GM19238 (cell line): ENCODE data around the gene CUL1.

ENCODE experiments used
- DNase-seq: peaks from one replicate; pipeline ENCODE4 v3.0.0; 2011; ENCODE audit warnings: low spot score; ENCODE audit not compliant: insufficient read length

The CUL1 gene

DNA sequence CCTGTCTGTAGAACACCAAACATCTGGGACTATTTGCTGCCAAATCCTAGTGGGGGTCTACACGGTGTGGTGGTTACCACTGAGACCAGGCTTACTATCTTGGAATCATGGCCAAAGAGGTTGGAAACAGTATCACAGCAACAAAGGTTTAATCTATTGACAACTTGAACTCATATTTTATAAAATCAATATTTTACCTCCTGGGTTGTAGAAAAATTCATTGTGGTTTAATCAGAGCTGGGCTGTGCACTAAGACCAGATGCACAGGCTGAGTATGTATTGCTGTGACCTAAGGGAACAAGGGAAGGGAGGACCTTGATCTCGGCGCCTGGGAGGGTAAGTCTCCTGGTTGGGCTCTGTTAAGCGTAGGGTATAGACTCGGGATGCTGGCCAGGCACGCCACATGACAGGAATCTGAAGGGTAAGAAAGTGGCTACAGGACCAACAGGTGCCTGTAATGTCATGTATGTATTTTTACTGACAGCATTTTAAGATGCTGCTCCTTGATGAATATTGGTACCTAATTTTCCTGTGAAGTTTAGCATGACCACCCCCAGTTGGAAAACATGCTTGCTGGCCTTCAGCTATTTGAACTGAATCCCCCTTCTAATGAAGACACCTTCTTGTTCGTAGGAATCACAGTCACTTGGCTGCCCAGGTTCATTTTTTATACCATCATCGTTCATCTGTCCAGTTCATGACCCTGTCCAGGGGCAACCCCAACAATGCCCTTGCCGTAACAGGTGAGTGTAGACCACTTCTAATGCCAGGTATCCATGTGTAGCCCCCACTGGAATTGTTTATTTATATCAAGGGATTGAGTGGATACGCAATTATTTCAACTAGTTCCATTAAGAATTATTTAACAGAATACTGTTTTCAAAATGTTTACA, 105.9 kb downstream of the CUL1 start:
- DNase-seq: no peak

DNA sequence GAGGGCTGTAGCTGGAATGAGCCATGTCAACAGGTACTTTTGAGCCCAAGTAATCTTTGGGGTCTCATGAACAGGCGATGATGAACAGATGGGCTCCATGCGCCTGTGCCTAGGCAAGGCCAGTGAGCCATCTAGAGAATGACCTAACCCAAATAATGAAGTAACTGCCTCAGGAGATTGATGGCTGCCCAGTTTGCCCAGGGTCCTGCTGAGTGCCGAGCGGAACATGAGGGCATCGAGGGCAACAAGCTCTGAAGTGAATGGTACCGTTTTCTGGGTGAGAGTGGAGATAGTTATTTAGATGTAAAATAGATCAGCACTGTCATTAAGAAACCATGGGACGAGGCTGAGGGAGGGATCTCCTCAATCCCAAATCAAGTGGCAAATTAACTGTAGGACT, 107.5 kb downstream of the CUL1 start:
- DNase-seq: no peak

DNA sequence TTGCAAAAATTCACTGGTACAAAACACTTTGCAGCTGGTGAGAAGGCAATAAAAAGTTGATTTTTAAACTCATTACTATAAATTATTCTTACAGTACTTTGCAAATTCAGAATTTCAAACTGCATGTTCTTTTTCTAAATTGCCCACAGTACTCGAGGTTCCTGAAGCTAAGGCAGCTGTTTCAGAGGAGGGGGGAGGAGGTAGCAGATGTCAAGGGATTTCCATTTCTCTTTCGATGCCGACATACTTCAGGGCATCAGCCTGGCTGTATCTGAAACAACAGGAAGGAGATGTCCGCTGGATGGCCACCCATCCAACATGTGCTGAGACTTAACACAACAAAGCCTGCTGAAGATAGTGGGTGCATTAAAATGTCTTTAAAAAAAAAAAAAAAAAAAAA, 108.7 kb downstream of the CUL1 start:
- DNase-seq: no peak

DNA sequence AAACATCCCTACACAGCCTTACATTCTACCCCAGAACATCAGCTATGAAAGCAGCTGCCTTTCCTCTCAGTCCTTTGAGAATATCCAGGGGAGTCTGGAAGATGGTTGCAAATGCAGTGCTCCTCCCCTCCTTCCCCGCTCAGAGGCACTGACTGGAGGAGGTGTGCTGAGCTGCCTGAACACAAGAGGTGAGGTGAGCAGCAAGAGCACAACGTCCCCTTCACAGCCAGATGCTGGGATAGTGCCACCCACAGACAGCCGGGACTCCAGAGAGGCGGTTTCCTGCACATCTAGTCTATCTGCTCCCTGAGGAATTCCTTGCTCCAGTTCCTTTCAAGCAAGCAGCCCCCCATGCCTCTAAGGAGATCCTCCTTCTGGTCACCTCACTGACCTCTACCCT, 111.2 kb downstream of the CUL1 start:
- DNase-seq: no peak

DNA sequence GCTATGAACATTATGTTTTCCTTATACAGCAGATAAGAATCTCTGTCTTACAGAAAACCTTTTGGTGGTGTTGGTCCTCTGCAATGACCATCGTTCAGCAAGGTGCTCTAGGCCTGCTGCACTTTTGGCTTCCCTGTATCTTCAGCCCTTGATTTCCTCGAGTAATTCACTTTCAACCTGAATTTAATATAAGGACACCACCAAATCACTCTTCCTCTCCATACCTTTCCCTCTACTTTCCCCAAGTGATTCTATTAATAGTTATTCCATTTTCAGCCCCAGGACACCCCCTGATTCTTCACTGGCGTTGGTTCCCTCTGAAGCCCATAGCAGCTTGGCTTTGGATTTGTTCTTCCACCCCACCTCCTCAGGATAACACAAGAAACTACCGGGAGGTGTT, 113.2 kb downstream of the CUL1 start:
- DNase-seq: no peak

DNA sequence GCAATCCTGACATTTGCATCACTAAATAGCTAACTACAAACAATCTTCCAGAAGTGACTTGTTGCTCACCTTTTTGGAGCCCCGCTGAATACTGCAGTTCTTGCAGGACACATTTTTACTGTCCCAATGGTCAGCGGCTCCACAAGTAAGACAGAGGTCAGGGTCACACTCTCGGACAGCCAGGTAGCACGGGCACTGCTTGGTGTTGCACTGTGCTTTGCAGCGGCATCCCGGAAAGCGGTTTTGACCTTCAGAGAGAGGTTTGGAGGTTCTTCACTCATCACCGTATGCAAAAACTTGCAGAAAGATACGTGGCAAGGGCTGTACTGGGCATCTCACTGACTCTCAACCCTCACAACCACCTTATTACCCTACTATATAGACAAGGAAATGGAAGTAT, 115.2 kb downstream of the CUL1 start:
- DNase-seq: no peak

DNA sequence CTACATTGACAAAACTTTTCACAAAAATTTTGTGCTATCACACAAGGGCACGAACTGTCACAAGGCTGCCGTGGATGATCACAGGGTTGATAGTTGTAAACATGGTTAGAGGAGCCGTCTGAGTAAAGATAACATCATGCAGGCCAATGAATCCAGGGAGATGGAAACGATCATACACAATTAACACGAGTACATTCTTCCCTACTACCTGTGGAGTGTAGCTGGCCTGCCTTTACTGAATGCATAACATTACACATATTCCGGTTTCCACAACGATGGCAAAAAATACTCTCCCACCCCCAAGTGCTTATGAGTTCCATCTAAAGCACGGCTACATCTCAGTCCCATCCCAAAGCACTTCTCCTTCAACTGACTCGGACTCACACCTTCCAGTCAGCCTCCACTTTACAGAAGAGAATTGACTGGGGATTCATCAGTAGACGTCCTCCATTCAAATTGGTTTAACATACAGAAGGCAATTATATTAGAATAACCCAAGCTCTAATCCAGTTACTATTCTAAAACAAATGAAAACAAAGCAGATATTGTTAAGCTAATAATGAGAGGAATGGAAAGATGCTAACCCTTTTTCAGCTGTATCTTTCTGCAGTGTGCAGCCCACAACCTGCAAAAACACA, 116.3 kb downstream of the CUL1 start:
- DNase-seq: no peak

DNA sequence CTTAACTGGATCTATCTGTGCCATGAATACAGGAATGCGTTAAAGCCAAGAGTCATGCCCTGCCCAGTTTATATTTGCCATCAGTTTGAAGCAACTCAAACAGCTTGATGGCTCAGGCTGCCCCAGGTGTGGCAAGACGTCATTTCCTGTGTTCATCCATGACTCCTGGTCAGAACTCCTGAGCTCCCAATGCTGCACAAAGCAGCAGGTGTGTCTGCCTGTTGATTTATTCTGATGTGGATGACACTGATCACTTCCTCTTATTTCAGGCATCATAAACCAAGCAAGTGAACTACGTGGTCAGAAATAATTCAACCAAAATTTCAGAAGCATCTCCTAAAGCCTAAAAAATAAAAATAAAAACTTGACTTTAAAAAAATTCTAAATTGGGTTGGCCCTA, 116.9 kb downstream of the CUL1 start:
- DNase-seq: no peak

DNA sequence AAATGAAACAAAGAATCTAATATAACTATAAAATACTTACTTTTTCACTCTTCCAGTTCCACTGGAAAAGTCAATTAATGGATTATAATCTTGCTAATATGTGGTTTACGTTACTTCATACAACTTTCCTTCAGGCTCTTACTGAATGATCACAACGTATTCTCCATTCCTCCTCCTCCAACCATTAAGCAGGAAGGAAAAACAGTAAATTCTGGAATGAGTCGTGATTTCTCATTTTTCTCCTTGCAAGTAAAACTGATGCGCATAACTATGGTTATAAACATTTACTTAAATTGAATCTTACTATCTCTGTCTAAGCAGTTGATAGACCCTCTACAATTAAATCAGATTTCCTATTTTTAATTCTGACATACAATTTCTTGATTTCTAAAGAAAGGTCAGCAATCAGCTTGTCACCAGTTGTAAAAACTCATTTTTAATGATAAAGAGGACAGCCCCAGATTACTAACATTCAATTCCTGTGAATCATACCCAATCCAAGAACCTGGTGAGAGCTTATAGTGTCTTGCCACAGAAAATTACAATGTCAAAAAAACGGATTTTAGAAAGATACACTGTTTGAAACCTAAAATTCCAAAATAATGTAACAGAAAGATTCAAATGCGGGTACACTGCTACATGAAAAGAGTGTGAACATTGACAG, 121.1 kb downstream of the CUL1 start:
- no peak for DNase-seq

DNA sequence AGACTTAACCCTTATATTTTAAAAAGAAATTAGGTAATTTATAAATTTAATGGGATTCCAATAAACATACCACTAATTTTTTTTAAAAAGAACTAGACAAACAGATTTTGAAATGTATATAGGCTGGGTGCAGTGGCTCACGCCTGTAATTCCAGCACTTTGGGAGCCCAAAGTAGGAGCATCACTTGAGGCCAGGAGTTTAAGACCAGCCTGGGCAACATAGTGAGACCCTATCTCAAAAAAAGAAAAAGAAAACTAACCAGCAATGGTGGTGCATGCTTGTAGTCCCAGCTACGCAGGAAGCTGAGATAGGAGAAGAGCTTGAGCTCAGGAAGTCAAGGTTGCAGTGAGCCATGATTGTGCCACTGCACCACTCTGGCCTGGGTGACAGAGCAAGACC, 122.7 kb downstream of the CUL1 start:
- no peak for DNase-seq

DNA sequence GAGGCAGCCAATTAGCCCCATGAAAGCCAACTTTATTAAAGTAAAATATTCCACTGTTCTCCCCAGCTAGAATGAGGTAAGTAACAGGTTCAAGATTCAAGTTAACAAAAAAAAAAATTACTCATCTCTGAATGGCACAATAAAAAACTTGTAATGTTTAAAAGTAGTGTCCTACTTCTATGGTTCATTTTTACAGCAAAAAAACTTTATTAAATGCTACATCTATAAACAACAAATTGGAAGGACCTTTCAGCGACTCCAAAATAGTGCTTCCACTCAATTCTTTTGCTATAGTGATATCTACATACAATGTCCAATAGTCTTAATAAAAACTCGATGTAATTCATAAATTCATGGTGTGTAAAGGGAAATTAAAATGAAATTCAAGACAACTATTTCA, 126.2 kb downstream of the CUL1 start:
- no peak for DNase-seq

DNA sequence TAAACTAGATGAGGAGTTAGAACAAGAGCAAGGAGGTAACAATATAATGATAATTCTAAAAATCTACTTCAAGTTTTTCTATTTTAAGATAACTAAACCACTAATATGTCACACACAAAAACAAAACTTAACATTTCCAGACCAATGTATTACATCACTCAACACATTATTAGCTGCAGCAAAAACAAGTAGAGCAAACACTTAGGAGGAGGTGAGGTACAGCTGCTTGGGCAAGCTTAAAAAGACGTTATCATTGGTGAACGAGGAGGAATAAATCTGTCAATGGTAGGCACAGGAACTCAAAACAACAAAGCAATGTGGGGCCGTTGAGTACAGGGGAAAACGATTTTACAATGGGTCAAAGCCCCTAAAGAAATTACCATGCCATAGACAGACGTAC, 126.6 kb downstream of the CUL1 start:
- DNase-seq: no peak

DNA sequence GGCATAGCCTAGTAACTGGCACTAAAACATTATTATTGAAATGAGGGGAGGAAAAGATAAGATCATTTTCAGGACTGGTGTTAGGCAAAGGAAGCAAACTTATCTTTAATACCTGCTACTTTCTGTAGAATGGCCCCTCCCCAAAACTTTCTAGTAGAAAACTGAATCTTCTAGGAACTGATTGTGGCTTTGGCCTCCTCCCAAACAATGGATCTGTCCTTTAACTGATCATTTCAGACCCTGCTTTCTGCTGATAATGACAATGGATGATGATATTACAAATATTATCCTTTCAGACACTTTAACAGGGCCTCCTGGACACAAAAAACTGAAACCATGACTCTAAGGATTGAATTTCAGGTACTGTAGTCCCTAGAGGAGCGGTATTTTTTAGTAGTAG, 130.3 kb downstream of the CUL1 start:
- DNase-seq: no peak

DNA sequence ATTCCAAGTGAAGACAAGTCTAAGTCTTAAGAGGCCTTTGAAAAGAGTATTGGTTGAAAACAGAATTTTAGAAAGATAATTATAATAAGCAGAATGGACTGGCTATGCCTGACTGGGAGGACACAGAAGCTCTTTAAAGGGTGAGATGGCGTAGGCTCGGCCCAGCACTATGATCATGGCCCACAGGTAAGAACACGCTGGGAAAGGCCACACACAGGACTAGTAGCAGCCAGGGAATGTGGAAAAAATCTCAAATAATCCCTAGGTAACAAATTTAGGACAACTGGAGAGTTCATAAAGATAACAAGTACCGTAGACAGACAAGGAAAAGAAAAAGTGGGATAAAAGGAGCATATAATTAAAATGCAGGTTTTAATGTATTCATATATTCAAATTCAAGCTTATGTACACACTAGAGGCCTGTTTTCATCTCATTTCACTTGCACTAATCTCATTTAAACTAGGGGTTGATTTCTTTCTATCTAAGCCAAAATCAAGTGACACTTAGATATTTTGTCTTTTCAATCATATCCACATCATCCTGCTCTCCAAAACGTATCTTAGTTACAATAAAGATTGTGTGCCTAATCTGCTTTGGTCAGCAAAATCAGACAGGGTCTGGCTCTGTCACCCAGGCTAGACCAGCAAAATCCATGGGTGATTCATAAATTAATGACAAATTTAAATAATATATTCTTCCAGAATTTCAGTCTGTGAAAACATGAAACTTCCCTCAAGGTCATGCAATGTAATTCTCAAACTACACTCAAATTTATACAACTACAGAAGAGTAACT, 132.4 kb downstream of the CUL1 start:
- DNase-seq: no peak

DNA sequence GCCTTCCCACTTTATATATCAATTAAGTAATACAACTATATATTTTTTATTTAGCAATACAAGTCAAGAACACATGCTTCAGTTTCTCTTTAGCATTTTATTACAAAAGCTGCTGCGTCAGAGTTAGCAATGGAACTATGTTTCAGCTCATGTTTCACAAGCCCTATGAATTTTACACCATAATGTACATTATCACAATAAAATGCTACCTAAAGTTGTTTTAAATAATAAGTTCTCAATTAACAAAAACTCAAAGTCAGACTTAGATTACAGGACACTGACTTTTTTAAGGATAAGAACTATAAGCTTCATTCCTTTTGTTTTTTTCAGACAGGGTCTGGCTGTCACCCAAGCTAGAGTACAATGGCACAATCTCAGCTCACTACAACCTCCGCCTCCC, 133.1 kb downstream of the CUL1 start:
- no peak for DNase-seq

DNA sequence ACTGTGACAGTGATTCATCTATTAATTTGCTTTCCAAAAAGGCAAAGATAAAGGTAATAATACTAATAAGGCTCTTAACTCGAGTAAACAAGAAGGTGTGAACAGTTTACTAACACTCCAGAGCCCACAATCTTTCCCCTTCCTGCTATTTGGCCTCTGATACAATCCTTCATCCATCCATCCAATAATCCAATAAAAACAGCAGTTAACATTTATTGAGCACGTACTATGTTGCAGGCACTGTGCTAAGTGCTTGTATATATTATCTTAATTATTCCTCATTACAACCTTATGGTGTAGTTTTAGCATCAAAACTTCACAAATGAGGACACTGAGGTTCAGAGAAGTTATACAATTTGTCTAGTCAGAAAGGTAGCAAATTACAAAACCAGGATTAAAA, 135.9 kb downstream of the CUL1 start:
- no peak for DNase-seq

DNA sequence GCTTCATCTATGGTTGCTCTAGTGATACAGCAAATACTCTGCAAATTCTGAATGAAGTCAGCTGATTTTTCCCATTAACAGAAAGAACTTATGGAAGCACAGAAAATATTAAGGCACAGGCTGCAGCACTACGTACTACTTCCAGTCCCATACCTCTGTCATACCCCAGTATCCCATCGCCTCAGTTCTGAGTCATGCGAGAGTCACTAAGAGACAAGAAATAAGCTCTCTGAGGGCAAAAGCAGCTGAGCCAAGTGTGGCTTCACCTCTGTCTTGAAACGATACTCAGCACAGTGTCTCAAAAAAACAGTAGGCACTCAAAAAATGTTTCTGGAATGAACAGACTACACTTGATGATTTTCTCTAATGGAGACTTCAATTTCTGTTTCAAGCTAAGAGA, 137.2 kb downstream of the CUL1 start:
- DNase-seq: no peak

DNA sequence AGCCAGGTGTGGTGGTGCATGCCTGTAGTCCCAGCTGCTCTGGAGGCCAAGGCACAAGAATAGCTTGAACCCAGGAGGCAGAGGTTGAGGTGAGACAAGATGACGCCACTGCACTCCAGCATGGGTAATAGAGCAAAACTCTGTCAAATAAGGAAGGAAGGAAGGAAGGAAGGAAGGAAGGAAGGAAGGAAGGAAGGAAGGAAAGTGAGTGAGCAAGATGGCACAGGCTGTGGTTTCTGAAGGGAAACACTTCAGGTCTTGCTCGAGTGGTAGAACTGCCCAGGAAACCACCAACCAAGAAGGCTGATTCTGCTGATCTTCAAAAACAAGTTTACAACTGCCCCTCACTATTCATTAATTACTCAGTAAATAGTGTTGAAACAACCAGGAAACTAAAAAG, 140.2 kb downstream of the CUL1 start:
- no peak for DNase-seq

DNA sequence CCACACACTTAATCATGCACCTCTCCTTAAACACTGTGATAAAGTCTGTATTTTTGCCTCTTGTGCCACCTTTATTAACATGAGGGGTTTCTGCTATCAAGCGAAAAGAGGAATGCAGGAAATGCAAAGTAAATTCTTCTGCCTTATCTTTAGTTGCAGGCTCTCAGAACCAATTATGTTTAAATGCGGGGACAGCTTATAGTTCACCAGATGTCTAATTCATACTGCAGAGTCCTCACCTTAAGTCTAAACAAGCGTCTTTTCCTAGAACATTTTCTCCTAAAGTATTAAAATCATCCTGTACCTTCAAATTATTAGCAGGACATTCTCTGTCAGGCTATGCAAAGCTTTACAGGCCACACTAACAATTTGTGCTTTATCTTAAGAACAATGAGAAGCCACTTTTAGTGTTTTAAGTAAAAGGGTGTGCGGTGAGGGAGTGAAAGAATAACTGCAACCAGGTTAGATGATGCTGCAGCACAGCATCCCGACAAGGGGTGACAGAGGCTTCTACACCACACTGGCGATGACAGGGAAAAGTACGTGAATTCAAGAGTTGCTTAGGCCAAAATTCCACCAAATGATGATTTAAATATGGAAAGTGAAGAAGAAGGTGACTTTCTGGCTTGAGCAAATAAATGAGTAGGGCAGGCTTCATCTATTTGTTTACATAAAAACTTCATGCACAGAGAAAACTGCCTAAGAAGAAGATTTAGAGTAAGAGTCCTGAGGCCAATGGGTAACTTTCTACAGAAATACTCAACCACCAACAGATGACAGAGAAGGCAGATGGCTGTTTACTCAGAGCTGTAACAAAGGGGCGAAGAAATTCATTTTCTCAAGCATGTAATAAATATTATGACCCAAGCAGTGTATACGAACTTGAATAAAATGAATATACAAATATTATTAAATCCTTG, 149.4 kb downstream of the CUL1 start:
- no peak for DNase-seq

DNA sequence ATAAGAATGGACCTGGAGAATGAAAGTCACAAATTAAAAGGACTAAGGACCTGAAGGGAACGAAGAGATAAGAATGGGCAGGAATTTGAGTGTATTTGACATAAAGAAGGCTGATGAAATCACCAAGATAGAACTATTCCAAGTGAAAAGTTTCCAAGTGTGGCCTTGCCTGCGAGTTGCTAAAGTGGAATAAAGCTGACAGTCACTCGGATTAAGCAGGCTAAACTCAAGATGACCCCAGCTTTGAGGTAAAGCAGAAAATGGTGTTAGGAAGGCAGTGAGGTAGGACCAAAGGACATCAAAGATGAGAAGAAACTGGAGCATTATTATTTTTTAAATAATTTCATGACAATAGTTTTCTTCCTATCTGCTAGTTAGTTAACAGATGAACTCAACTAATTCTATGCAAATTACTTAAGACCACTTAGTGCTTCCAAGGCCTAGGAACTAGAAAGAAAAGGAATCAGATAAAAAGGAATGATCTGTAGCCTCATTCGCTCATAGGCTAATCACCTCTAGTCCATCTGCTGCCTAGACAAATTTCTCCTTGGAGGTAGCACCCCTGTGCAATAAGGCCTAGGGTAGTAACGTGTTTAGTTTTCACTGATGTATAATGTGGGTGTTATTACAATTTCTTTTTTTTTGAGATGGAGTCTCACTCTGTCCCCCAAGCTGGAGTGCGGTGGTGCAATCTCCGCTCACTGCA, 150.8 kb downstream of the CUL1 start:
- DNase-seq: no peak
